Liver (tissue), 3 donors: ENCODE results near the gene PCNA.

Experiments
- GABPA ChIP-seq, 2 donors: IDR thresholded peaks in 1 of 2; conservative IDR thresholded peaks in 1 of 2; 2 replicates each; pipeline ENCODE4 v1.6.1; 2016; ENCODE audit warnings: antibody characterized with exemption in 2 of 2, mild to moderate bottlenecking in 1 of 2, moderate library complexity in 1 of 2
- MAX ChIP-seq: IDR thresholded peaks from 2 replicates; pipeline ENCODE4 v1.6.1; 2016; ENCODE audit warnings: antibody characterized with exemption
- REST ChIP-seq: IDR thresholded peaks from 2 replicates; pipeline ENCODE4 v1.6.1; 2016; ENCODE audit warnings: antibody characterized with exemption, mild to moderate bottlenecking
- YY1 ChIP-seq: IDR thresholded peaks from 2 replicates; pipeline ENCODE4 v1.6.1; 2016; ENCODE audit warnings: antibody characterized with exemption, mild to moderate bottlenecking
- ZBTB33 ChIP-seq: IDR thresholded peaks from 2 replicates; pipeline ENCODE4 v1.6.1; 2016; ENCODE audit warnings: antibody characterized with exemption
- TF ChIP-seq, protein P1 (sequence below): fragments of 150-350 bp; IDR thresholded peaks from 2 replicates; pipeline ENCODE4 v1.5.1; 2017; ENCODE audit warnings: improper control_type of control experiment, low read depth, low read length; ENCODE audit not compliant: missing input control
- TF ChIP-seq, protein P2 (sequence below): IDR thresholded peaks from 2 replicates; pipeline ENCODE4 v1.6.1; 2016; ENCODE audit warnings: antibody characterized with exemption
- donor health status: healthy.
- donor health status: healthy.

DNA sequence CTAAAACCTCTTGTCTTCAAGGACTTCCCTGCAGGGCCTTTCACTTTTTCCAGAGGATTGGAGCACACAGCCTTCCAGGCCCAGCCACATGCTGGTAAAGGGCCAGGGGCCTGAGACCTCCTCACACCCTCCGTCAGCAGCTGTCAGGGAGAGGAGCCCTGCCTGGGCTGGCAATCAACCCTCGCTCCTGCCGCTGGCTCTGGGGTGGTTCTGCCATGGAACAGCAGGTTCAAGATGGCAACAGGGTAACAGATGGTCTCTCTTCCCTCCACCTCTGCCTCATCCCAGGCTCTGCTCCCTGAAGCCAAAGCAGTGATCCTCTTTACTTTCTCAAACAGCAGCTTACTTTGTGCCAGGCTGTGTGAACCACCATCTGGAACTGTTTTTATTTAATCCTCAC, 23.8 kb downstream of the PCNA start:
- no peak for TF ChIP-seq MAX
- no peak for TF ChIP-seq YY1
- TF ChIP-seq, protein P1, sequence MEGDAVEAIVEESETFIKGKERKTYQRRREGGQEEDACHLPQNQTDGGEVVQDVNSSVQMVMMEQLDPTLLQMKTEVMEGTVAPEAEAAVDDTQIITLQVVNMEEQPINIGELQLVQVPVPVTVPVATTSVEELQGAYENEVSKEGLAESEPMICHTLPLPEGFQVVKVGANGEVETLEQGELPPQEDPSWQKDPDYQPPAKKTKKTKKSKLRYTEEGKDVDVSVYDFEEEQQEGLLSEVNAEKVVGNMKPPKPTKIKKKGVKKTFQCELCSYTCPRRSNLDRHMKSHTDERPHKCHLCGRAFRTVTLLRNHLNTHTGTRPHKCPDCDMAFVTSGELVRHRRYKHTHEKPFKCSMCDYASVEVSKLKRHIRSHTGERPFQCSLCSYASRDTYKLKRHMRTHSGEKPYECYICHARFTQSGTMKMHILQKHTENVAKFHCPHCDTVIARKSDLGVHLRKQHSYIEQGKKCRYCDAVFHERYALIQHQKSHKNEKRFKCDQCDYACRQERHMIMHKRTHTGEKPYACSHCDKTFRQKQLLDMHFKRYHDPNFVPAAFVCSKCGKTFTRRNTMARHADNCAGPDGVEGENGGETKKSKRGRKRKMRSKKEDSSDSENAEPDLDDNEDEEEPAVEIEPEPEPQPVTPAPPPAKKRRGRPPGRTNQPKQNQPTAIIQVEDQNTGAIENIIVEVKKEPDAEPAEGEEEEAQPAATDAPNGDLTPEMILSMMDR = no peak
- TF ChIP-seq REST = no peak
- no peak for TF ChIP-seq GABPA (IDR thresholded peaks at IDR 0.05 in 1 of 2, conservative IDR thresholded peaks at IDR 0.05 in 1 of 2)
- TF ChIP-seq, protein P2, sequence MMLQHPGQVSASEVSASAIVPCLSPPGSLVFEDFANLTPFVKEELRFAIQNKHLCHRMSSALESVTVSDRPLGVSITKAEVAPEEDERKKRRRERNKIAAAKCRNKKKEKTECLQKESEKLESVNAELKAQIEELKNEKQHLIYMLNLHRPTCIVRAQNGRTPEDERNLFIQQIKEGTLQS = no peak
- no peak for TF ChIP-seq ZBTB33
